Transverse colon (tissue), 3 donors: ENCODE data around the gene VWF.

Source experiments
- POLR2A ChIP-seq: fragments of 450-650 bp; IDR thresholded peaks from one replicate; pipeline ENCODE4 v1.6.1; 2016; ENCODE audit warnings: antibody characterized with exemption, mild to moderate bottlenecking, moderate library complexity
- TF ChIP-seq, protein P1 (sequence below), 5 experiments: fragments of 200-600 bp in 3 of 5; fragments of 450-650 bp in 2 of 5; sonication (generic) in 3 of 5; IDR thresholded peaks; 1 replicate in 2 of 5; 2 replicates in 3 of 5; pipeline ENCODE4 v1.5.1; 2016 to 2017; ENCODE audit warnings: antibody characterized with exemption in 5 of 5, inconsistent platforms in 3 of 5, mild to moderate bottlenecking in 2 of 5, moderate library complexity in 1 of 5

DNA sequence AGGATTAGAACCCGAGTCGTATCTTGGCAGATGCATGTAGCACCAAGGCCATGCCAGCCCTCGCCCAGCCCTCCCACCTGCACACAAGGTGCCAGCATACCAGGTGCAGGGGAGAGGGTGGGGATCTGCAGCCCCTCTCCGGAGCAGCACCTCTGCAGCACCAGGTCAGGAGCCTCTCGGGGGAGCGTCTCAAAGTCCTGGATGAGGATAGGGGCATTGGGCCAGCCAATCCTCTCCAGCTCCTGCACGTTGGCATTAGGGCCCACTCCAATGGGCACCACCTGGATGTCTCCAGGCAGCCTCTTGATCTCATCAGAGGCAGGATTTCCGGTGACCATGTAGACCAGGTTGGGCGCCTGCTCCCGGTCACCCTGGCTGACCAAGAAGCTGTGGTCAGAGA lies 106.2 kb downstream of the VWF start:
- TF ChIP-seq POLR2A: no peak
- TF ChIP-seq, protein P1, sequence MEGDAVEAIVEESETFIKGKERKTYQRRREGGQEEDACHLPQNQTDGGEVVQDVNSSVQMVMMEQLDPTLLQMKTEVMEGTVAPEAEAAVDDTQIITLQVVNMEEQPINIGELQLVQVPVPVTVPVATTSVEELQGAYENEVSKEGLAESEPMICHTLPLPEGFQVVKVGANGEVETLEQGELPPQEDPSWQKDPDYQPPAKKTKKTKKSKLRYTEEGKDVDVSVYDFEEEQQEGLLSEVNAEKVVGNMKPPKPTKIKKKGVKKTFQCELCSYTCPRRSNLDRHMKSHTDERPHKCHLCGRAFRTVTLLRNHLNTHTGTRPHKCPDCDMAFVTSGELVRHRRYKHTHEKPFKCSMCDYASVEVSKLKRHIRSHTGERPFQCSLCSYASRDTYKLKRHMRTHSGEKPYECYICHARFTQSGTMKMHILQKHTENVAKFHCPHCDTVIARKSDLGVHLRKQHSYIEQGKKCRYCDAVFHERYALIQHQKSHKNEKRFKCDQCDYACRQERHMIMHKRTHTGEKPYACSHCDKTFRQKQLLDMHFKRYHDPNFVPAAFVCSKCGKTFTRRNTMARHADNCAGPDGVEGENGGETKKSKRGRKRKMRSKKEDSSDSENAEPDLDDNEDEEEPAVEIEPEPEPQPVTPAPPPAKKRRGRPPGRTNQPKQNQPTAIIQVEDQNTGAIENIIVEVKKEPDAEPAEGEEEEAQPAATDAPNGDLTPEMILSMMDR (IDR thresholded peaks at IDR 0.05): no peak
